ACHN (cell line): ENCODE measurements around the gene SFMBT1.
A peak's percentile ranks its signal among the peaks of the same experiment; 100 is the strongest.

ENCODE experiments used
- DNase-seq: peaks from one replicate; pipeline ENCODE4 v3.0.0-alpha.2; 2015
- in situ Hi-C: cut with HindIII; loops from 2 replicates; pipeline ENCODE4 v1.10.0; 2017; ENCODE audit warnings: low sequenced_read_pairs, low pct_ligation_motif_present, low pct_unique_long_range_greater_than_20kb

The SFMBT1 gene

GRCh38 chr3:52897130-52898122, 148.4 kb downstream of the SFMBT1 start, which contains the start of gene STIMATE:
TSS of gene STIMATE (minus strand) at chr3:52897548. CDS start at chr3:52897450, 98 bp downstream.
- DNase-seq: peak; percentile 75
- in situ Hi-C loops: no loop called here

GRCh38 chr3:52896613-52897012, 149.3 kb downstream of the SFMBT1 start:
- in situ Hi-C loops: no loop called here
- DNase-seq: peak; percentile 1

GRCh38 chr3:52896151-52896550, 149.7 kb downstream of the SFMBT1 start:
- DNase-seq: no peak
- in situ Hi-C loops: no loop called here

DNA sequence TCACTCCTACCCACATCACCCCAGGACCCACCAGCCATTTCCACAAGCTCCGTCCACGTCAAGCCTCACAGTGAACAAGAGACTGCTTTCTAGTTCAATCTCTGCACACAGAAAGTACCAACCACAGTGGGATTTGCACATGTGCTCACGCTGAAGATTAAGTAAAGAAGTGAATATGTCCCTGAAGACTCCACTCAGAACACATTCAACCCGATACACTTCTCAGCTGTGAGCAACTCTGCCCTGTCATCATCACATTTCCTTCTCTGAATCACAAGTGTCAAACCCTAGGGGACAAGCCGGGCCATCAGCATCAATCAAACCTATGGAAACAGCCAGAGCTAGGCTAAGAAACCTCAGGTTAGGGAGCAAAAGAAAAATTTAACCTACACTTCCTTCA, 150.5 kb downstream of the SFMBT1 start:
- no peak for DNase-seq
- in situ Hi-C loops: no loop called here

DNA sequence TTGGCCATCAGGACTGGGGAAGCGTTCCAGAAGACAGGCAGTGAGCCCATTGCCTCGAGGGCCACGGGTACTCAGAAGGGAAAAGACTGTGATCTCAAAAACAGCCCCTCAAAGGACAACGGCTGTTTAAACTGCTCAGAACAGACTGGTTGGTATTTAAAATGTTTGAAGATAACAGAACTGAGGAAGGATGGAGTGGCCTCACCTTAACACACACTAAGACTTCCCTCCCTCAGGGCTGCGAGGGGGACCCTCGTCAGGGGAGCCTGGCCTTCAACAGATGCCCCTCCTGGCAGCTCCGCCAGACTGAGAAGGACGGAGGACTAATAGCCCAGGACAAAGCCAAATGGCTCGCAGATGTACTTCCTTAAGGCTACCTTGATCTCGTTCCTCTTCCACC, 151.1 kb downstream of the SFMBT1 start:
- DNase-seq: no peak
- in situ Hi-C loops: no loop called here

DNA sequence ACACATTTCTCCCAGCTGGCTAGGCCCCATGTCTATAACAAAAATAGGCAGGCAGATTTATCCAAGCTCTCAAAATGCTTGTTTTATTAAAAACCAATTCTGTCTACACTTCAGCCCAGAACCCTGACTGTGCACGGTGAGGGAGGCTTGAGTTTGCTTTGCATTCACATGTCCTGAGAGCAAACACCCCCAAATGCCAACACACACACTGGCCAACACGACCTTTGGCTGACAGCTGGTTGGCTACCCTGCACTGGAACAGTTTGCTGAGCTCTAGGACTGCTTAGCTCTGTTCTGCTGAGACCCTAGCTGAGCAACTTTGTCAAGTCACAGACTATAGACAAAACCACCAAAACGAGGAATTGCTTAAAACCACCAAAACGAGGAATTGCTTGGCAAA, 152.2 kb downstream of the SFMBT1 start:
- DNase-seq: no peak
- in situ Hi-C loops: no loop called here

DNA sequence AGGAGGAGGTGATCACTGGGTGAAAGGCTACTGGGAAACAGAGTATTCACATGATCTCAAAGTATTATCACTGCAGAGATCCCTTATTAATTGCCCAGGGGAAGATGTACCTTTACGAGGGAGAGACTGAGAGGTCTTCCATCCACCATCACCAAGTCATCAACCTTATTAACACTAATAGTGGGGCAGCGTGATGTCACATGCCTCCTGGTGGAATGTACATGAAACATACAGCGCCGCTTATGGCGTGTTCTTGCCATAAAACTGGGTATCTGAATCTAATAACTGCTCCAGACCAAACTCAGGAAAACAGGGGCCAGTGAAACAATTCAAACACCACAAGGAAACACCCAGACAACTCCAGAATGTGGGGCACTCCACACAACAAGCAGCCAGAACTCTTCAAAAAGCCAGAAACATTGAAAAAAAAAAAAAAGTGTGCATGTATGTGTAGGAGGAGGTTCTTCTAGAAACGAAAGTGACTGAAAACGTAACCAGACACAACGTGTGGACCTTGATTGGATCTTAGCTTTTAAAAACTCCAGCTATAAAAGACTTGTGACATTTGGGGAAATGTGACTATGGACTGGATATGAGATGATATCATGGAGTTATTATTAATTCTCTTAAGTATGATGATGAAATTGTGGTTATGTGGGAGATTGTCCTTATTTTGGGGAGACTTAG, 153.1 kb downstream of the SFMBT1 start:
- no peak for DNase-seq
- in situ Hi-C loops: no loop called here

- in situ Hi-C loops: no loop called here
- no peak for DNase-seq
Observed at GRCh38 chr3:52892290-52892624, 153.6 kb downstream of the SFMBT1 start.

- no peak for DNase-seq
- in situ Hi-C loops: no loop called here
Observed at GRCh38 chr3:52891615-52892081, 154.2 kb downstream of the SFMBT1 start.

DNA sequence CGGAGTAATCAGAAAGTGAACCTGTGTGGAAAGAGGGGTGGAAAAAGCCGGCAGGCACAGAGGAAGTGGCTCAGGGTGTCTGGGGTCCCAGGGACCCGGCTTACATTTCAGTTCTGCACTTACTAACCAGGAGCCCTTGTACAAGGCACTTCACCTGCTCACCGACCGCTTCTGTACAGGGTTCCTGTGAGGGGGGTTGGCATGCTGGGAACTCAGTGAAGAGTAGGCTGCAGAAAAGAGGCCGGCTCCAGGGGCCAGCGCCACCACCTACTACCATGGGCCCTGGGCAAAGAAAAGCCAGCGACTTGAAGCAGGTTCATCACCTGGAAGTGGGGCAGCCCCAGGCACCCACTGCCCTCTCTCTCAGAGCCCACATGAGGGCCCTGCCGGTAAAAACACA, 154.7 kb downstream of the SFMBT1 start:
- DNase-seq: no peak
- in situ Hi-C loops: no loop called here

- in situ Hi-C loops: no loop called here
- no peak for DNase-seq
Observed at GRCh38 chr3:52890735-52891134, 155.1 kb downstream of the SFMBT1 start.

GRCh38 chr3:52889901-52890300, 156.0 kb downstream of the SFMBT1 start:
- DNase-seq: no peak
- in situ Hi-C loops: no loop called here

DNA sequence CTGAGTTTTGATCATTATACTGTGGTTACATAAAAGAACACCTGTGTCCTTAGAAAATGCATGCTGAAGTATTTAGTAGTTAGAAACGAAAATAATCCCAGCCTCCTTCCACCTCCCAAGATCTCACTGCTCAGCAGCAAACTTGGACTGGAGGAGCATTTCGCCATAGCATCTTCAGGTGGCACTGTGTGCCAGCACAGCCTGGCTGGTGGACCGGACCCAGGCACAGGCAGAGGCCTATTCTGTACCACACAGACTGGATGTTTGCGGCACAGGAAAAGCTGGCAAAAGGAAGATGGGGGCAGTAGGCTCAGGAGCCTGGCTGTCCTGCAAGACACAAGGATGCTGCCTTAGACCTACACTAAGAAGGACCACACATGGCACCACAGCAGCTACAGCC, 158.7 kb downstream of the SFMBT1 start:
- no peak for DNase-seq
- in situ Hi-C loops: no loop called here

DNA sequence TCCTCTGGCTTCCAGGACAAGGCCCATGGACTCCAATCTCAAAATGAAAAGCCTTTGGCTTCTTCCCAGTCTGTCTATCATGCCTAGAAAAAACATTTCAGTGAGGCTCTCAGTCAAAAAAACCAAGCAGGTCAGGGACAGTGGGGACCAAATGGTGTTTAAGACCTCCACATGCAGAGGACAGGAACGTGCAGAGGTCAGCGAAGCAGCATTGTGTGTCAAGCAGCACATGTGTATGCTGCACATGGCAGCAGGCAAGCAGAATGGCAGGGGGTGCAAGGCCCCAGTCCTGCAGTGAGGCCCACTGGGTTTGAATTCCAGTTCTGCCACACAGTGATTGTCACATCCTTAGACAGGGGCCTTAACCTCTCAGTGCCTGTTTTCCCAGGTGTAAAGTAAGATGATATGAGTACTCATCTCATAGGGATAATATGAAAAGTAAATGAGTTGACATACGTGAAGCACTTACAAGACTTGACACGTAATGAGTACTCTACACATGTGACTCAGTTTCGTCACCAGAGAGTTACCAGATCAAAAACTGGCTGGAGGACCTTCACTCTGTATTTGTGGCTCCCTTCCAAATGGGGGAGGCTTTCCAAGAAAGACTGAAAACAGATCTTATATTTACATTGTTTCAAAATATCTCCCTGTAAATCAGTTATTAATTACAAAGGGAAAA, 159.7 kb downstream of the SFMBT1 start:
- in situ Hi-C loops: no loop called here
- no peak for DNase-seq

GRCh38 chr3:52882377-52882776, 163.5 kb downstream of the SFMBT1 start:
- DNase-seq: no peak
- in situ Hi-C loops: no loop called here

GRCh38 chr3:52881871-52882270, 164.0 kb downstream of the SFMBT1 start:
- DNase-seq: no peak
- in situ Hi-C loops: no loop called here

GRCh38 chr3:52880474-52880873, 165.4 kb downstream of the SFMBT1 start:
- DNase-seq: no peak
- in situ Hi-C loops: no loop called here

GRCh38 chr3:52880047-52880446, 165.8 kb downstream of the SFMBT1 start:
- no peak for DNase-seq
- in situ Hi-C loops: no loop called here

DNA sequence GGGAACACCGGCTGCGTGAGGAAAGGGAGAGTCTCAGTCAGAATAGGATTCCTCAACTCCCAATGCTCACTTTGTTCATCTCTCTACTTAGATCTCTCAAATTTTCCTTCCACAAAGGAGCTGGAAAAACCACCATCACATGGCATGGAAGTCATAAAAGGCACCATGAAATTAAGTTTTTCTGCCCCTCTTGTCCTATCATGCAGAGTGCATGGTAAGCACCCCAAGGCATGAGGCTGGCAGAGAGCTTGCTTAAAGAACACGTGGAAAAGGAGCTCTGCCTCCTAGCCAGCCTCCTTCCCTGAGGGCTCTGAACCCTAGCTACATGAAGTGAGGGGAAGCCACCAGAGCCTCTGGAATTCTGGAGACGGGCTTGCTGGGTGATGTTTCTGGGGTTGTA, 166.3 kb downstream of the SFMBT1 start:
- in situ Hi-C loops: no loop called here
- DNase-seq: no peak
